ENCODE data around the gene GOLGA1. TPM values are rescaled to one million over a fixed set of nuclear protein-coding genes. Genes with fewer than 3 reads are reported as not detected.

Gene GOLGA1
- total and polyA plus RNA-seq, 10 of the 15 experiments (the other 5 are each of a cell fraction or from before 2014, with no cell fraction given), result 2.9 to 14.1 (median 8.1) TPM

GRCh38 chr9:124854822-124855221 is 86.1 kb downstream of the GOLGA1 start:
- CTCF ChIA-PET, result interaction anchor here (0.9 to 26.5 kb wide), 8 partner anchors 13 to 517 kb away, joined by 3 to 575 read pairs (median 36); partner anchors contain the start of genes NR6A1 and OLFML2A
- DNase-seq (ENCODE audit: low read depth, low spot score), result no peak
- H3K27me3 ChIP-seq (replicated peaks in 1 of 2; ENCODE audit: control insufficient read depth in 2 of 2, insufficient read depth in 2 of 2, low read length in 1 of 2), result no peaks in the 10 kb centered on the region
- H3K9ac ChIP-seq (ENCODE audit: control insufficient read depth, insufficient read depth, low read length), result no peak overlapping the region
- RAD21 ChIA-PET (ENCODE audit: unreplicated experiment), result interaction anchor here (1.0 to 9.5 kb wide), 5 partner anchors 16 to 82 kb away, joined by 3 to 180 read pairs (median 6); partner anchors contain the start of genes NR6A1 and OLFML2A
- no peak for ATAC-seq
- no TSS peak for BruUV-seq (replicated peaks)
- H3K4me1 ChIP-seq (ENCODE audit: control insufficient read depth, insufficient read depth, low read length), result peaks cover 11% of the 10 kb centered on the region
- H3K4me2 ChIP-seq (ENCODE audit: control insufficient read depth, insufficient read depth), result no peak overlapping the region
- no peak for FAIRE-seq
- no peaks in the 10 kb centered on the region for H3K9me3 ChIP-seq (replicated peaks; ENCODE audit: control insufficient read depth, insufficient read depth, low read length)
- H4K20me1 ChIP-seq (ENCODE audit: control insufficient read depth, insufficient read depth), result peaks cover 10% of the 10 kb centered on the region
- POLR2A ChIA-PET, result interaction anchor here (0.6 to 1.4 kb wide), 4 partner anchors 31 to 84 kb away, joined by 3 to 4 read pairs (median 4); partner anchors contain the start of gene NR6A1
- 72% methylated on average over 7 of the region's 7 CpGs for WGBS (ENCODE audit: insufficient coverage, insufficient replicate concordance, low lambda C conversion rate, missing lambda C conversion rate)
- SMC1A ChIA-PET (ENCODE audit: uncharacterized antibody, unreplicated experiment), result interaction anchor here (0.6 to 12.1 kb wide), 5 partner anchors 39 to 617 kb away, joined by 3 to 233 read pairs (median 8); partner anchors contain the start of genes NR6A1 and OLFML2A
- intact Hi-C loops (cut with micrococcal nuclease; ENCODE audit: unreplicated experiment) (loop anchor here (1.0 to 5.0 kb wide), 2 partner anchors 39 to 238 kb away; no protein-coding TSS in a partner anchor), in situ Hi-C loops (cut with MboI) (loop anchor here (5.0 to 25.0 kb wide), 3 partner anchors 83 to 1943 kb away; partner anchors contain the start of genes NR6A1, RC3H2 and ZBTB6)
- H2AFZ ChIP-seq (ENCODE audit: control insufficient read depth, low read depth, low read length), result no peak overlapping the region
- peaks cover 20% of the 10 kb centered on the region for H3K79me2 ChIP-seq (ENCODE audit: control insufficient read depth, insufficient read depth, low read length)
- H3K36me3 ChIP-seq (ENCODE audit: control insufficient read depth in 2 of 2, insufficient read depth in 2 of 2, low read length in 1 of 2), result peaks cover 23 to 27% of the 10 kb centered on the region in 2 experiments; a peak in 3 of 4 replicates
- no peak overlapping the region for H3K27ac ChIP-seq (ENCODE audit: control insufficient read depth, insufficient read depth)
- no peak overlapping the region for H3K4me3 ChIP-seq
- no peak for TF ChIP-seq ELK1 (IDR thresholded peaks at IDR 0.05; ENCODE audit: low read depth, low read length)
- no peak for TF ChIP-seq ZNF592 (IDR thresholded peaks at IDR 0.05)
- TF ChIP-seq CUX1 (IDR thresholded peaks at IDR 0.05; ENCODE audit: insufficient replicate concordance, low read depth, low read length), result no peak
- TF ChIP-seq CEBPZ (IDR thresholded peaks at IDR 0.05; ENCODE audit: low read depth, low read length), result no peak
- TF ChIP-seq FOXK2 (IDR thresholded peaks at IDR 0.05), result no peak
